PC-3 (cell line): ENCODE results near the gene DLG2. TPM values are rescaled to one million over a fixed set of nuclear protein-coding genes. Genes with fewer than 3 reads are reported as not detected.

Source experiments
- ATAC-seq: fragments of 200-7000 bp; cut with Tn5 transposase; 2 replicates; pipeline ENCODE4 v1.9.1; 2020; ENCODE audit warnings: mild to moderate bottlenecking, moderate library complexity
- BruUV-seq: library from RNA; stranded (reverse); fragments of 400-500 nt; replicated peaks from 2 replicates; lab custom pipeline; 2021; lab: Mats Ljungman, UMichigan
- CTCF ChIA-PET: fragments of 300-600 bp; sonication (Branson Sonifier 250); formaldehyde crosslinking; loops from one replicate; lab custom pipeline; 2022; ENCODE audit warnings: antibody characterized with exemption; lab: Charles Lee
- POLR2A ChIA-PET: fragments of 300-600 bp; sonication (Branson Sonifier 250); formaldehyde crosslinking; loops from one replicate; lab custom pipeline; 2022; ENCODE audit warnings: antibody characterized with exemption; ENCODE audit not compliant: unreplicated experiment; lab: Charles Lee
- DNase-seq: peaks from one replicate; pipeline ENCODE4 v3.0.0-alpha.2; 2015
- H2AFZ ChIP-seq: fragments of 300-600 bp; sonication (generic); 2 replicates; pipeline ENCODE4 v1.6.0; 2016; ENCODE audit warnings: antibody characterized with exemption, low read length
- H3F3A ChIP-seq: fragments of 300-600 bp; sonication (generic); one replicate; pipeline ENCODE4 v1.6.0; 2017; ENCODE audit warnings: antibody characterized with exemption, low read length, control low read depth, mild to moderate bottlenecking; ENCODE audit not compliant: unreplicated experiment
- H3K27ac ChIP-seq: fragments of 300-600 bp; sonication (generic); 2 replicates; pipeline ENCODE4 v1.5.1; 2016; ENCODE audit warnings: mild to moderate bottlenecking, low read length
- H3K27me3 ChIP-seq: fragments of 300-600 bp; sonication (generic); 2 replicates; pipeline ENCODE4 v1.6.1; 2016; ENCODE audit warnings: low read length, mixed read lengths
- H3K36me3 ChIP-seq: fragments of 300-600 bp; sonication (generic); 2 replicates; pipeline ENCODE4 v1.6.1; 2016; ENCODE audit warnings: low read depth, mixed run types, low read length, mixed read lengths
- H3K4me1 ChIP-seq: fragments of 300-600 bp; sonication (generic); 2 replicates; pipeline ENCODE4 v1.5.1; 2016; ENCODE audit warnings: low read length; ENCODE audit not compliant: insufficient read depth
- H3K4me2 ChIP-seq: fragments of 300-600 bp; sonication (generic); 2 replicates; pipeline ENCODE4 v1.6.0; 2016; ENCODE audit warnings: low read length
- H3K4me3 ChIP-seq: fragments of 300-600 bp; sonication (generic); 2 replicates; pipeline ENCODE4 v1.5.1; 2016; ENCODE audit warnings: mild to moderate bottlenecking, low read length, mixed read lengths
- H3K79me2 ChIP-seq: fragments of 300-600 bp; sonication (generic); 2 replicates; pipeline ENCODE4 v1.6.1; 2017; ENCODE audit warnings: low read length, mixed read lengths
- H3K9ac ChIP-seq: fragments of 300-600 bp; sonication (generic); 2 replicates; pipeline ENCODE4 v1.6.0; 2016; ENCODE audit warnings: mild to moderate bottlenecking, low read length
- H3K9me2 ChIP-seq: fragments of 300-600 bp; sonication (generic); replicated peaks from 2 replicates; pipeline ENCODE4 v1.6.1; 2016; ENCODE audit warnings: mixed run types, low read length, mixed read lengths
- H3K9me3 ChIP-seq: fragments of 300-600 bp; sonication (generic); 2 replicates; pipeline ENCODE4 v1.6.1; 2016; ENCODE audit warnings: low read length, mixed read lengths
- H4K20me1 ChIP-seq: fragments of 300-600 bp; sonication (generic); 2 replicates; pipeline ENCODE4 v1.6.1; 2016; ENCODE audit warnings: low read length, mixed read lengths
- CTCF ChIP-seq: fragments of 300-600 bp; sonication (generic); conservative IDR thresholded peaks from 2 replicates; pipeline ENCODE4 v1.5.1; 2017; ENCODE audit warnings: antibody characterized with exemption, low read depth, mild to moderate bottlenecking, low read length
- EZH2 ChIP-seq: fragments of 300-600 bp; sonication (generic); IDR thresholded peaks from one replicate; pipeline ENCODE4 v1.6.1; 2017; ENCODE audit warnings: antibody characterized with exemption, mild to moderate bottlenecking, low read length; ENCODE audit not compliant: unreplicated experiment
- EZH2phosphoT487 ChIP-seq: fragments of 300-600 bp; sonication (generic); IDR thresholded peaks from 2 replicates; pipeline ENCODE4 v1.6.1; 2018; ENCODE audit warnings: mild to moderate bottlenecking, antibody characterized with exemption, low read length, borderline replicate concordance
- intact Hi-C: fragments of 100-400 bp; cut with micrococcal nuclease; formaldehyde crosslinking; loops from 2 replicates; pipeline ENCODE4 v1.9.0; 2023
- total RNA-seq: library from RNA; depleted of rRNA; stranded (reverse); fragments of >200 nt; gene quantifications from 2 replicates; pipeline ENCODE4 v1.2.3, GENCODE V29; 2014

DLG2 gene
- total RNA-seq, 1 experiment from 2014 or later, result 0.58 TPM

GRCh38 chr11:85086504-85087284 lies 540.5 kb downstream of the DLG2 start:
- peaks cover 30% of the 10 kb centered on the region for H3K4me1 ChIP-seq
- POLR2A ChIA-PET, result interaction anchor here (0.5 kb wide), 1 partner anchor 1930 kb away, joined by 3 read pairs; no protein-coding TSS in a partner anchor

GRCh38 chr11:85076535-85077330 lies 550.4 kb downstream of the DLG2 start:
- intact Hi-C loops, result no loop called here

More at GRCh38 chr11:85086504-85087284, 540.5 kb downstream of the DLG2 start:
- Histone ChIP-seq H3F3A (no peaks in the 10 kb centered on the region), H3K9ac (no peak overlapping the region), H3K4me3 (peak overlapping the region; percentile 26), H2AFZ (no peak overlapping the region), H3K79me2 (no peaks in the 10 kb centered on the region), H3K27ac (peak overlapping the region; percentile 63), H3K9me2 (0 out of 2 replicates have a peak, but pooled peaks cover 2% of the 10 kb centered on the region), H4K20me1 (no peaks in the 10 kb centered on the region), H3K27me3 (no peaks in the 10 kb centered on the region), H3K9me3 (no peaks in the 10 kb centered on the region), H3K4me2 (peak overlapping the region; percentile 74), H3K36me3 (no peaks in the 10 kb centered on the region)
- peak; percentile 95 for ATAC-seq
- DNase-seq, result peak; percentile 99
- intact Hi-C loops, result loop anchor here (1.0 to 5.0 kb wide), 6 partner anchors 28 to 284 kb away; no protein-coding TSS in a partner anchor
- CTCF ChIA-PET, result interaction anchor here (0.6 kb wide), 1 partner anchor 502 kb away, joined by 3 read pairs; no protein-coding TSS in a partner anchor
- no TSS peak for BruUV-seq
- TF ChIP-seq EZH2phosphoT487, result no peak
- no peak for TF ChIP-seq CTCF
- TF ChIP-seq EZH2, result no peak

More at GRCh38 chr11:85076535-85077330, 550.4 kb downstream of the DLG2 start:
- Histone ChIP-seq H3K27me3 (no peaks in the 10 kb centered on the region), H4K20me1 (no peaks in the 10 kb centered on the region), H3F3A (no peaks in the 10 kb centered on the region), H3K36me3 (no peaks in the 10 kb centered on the region), H3K4me3 (no peak overlapping the region), H3K27ac (peak overlapping the region; percentile 9; the same call in 1 of the 2 replicates), H3K4me2 (peak overlapping the region; percentile 30), H3K9ac (no peak overlapping the region), H3K4me1 (peaks cover 16% of the 10 kb centered on the region), H3K9me3 (no peaks in the 10 kb centered on the region), H3K9me2 (no peaks in the 10 kb centered on the region), H3K79me2 (no peaks in the 10 kb centered on the region), H2AFZ (no peak overlapping the region)
- ChIA-PET CTCF (no interaction called here), POLR2A (interaction anchor here (0.7 kb wide), 1 partner anchor 1916 kb away, joined by 3 read pairs; no protein-coding TSS in a partner anchor)
- DNase-seq (peak; percentile 91), ATAC-seq (peak; percentile 82)
- TF ChIP-seq CTCF (no peak), EZH2phosphoT487 (no peak), EZH2 (no peak)
- BruUV-seq, result no TSS peak
